Measurements from ENCODE around the gene ULBP3.
A peak's percentile ranks its signal among the peaks of the same experiment; 100 is the strongest.
"Not testable (repeated sequence)": the region's sequence is repeated elsewhere in the genome, so short reads cannot be mapped to it uniquely, and the experiment has no call there.

Gene ULBP3

DNA sequence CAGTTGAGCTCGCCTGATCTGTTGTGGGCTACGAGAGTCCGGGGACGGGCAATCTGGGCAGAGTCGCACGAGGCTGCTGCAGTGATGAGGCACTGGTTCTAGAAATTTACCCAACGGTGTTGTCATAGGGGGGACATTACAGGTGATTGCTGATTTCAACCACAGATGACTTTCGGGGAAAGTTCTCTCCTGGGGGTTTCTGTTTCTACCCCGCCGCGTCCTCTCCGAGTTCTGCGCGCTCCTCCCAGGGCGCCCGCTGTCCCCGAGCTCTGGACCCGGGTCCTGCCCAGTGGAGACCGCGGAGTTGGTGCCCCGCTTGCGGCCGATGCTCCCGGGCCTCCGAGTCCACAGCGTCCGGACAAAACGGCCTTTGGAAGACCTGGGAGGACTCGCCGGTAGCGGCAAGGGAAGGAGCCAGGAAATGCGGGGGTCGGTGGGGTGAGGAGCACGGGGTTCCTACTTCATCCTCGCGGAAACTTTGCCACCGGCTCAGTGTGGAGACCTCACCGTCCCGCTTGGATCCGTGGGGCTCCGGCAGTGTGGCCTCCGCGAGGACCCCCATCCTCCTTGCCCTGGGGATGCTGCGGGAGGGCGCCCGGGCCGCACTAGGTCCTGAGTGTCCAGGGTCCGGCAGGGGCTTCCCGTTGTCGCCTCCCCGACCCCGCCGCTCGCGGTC is 31.3 kb downstream of the ULBP3 start:
- DNase-seq = no peak

DNA sequence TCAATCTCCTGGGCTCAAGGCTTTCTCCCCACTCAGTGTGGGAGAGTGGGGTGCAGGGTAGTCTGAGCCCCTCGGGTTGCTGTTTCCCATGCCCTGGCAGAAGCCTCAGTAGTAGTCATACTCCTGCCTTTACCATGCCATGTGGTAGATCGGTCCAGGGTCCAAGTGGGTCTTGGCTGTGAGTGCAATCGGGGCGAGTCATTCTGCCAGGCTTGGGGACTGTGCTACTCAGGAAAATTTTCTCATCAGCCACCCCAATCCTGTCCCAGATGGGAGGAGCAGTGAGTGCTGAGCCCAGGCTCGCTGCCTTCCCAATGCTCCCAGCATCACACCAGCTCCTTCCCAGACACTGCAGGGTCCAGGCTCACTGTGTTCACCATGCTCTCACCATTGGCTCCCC is 32.8 kb downstream of the ULBP3 start:
- no peak for DNase-seq

DNA sequence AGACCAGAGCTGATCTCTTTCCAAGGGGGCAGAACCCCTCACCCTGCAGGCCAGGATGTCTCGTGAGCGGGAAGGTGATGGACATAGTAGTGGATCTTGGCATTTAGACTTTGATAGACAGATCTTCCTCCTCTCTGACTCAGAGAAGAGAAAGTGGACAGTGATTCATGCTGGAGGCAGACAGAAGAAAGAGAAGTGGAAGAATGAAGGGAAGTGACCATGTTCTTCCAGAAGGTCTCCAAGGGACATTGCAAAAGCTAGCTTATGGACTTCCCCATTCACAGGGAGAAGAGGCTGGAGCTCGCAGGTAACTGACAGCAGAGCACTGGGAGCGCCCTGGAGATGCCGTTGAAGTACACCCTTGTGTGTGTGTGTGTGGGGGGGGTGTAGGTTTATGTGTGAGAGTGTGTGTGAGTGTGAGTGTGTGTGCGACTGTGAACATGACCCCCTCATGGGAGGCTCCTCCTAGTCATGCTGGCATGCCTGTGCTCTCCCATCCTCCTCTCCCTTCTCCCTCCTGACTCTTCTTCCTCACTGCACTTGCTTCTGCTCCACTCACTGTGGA is 35.6 kb downstream of the ULBP3 start:
- no peak for DNase-seq

DNA sequence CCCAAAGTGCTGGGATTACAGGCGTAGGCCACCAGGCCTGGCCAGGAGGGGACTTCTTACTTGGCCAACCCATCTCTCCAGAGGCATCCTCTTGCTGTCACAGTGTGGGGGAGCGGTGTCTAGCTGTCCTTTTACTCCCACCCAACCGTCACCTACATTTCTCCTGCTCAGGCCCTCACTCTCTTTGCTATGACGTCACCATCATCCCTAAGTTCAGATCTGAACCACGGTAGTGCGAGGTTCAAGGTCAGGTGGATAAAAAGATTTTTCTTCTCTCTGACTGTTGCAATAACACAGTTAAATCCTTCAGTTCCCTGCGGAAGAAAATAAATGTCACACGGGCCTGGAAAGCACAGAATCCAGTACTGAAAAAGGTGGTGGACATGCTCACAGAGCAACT is 36.3 kb downstream of the ULBP3 start:
- no peak for DNase-seq

DNA sequence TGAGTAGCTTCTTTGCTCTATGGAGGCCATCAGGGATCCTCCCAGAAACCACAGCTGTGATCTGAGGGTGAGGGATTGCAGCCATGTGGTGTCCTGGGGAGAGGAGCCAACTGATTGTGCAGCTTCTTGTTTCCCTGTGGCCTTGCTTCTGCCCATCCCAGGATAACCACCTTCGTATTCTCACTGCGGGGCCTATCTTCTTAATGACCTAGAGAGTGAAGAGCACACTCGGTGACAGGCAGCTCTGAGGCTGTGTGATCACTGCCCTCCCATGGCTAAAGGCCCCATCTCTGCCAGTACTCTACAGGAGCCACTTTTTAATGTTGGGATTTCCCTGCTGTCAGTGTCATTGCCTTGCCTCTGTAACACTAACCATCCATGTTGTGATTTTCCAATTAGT is 38.3 kb downstream of the ULBP3 start:
- no peak for DNase-seq

GRCh38 chr6:150029749-150030148 is 39.2 kb downstream of the ULBP3 start:
- no peak for DNase-seq

DNA sequence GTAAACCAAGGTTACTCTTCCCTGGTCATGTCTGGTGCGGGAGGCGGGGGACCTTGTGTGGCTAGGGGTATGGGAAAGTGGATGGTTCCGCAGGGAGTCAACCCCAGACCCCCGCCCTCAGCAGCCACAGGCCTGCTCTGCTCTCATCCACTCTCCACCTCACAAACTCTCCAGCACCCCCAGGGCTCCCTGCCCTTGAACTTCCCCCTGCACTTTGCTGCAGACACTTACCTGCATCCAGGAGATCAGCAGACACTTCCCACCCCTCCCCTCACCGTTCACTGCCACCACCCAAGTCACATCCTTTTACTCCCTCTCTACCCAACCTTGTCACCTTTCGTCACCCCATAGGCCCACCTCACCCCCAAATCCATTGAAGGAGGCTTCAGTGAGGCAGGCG is 39.6 kb downstream of the ULBP3 start:
- DNase-seq = no peak

GRCh38 chr6:150028799-150029198 is 40.1 kb downstream of the ULBP3 start:
- DNase-seq = no peak

- no peak for DNase-seq
Measured at GRCh38 chr6:150027806-150028565, 40.9 kb downstream of the ULBP3 start.

DNA sequence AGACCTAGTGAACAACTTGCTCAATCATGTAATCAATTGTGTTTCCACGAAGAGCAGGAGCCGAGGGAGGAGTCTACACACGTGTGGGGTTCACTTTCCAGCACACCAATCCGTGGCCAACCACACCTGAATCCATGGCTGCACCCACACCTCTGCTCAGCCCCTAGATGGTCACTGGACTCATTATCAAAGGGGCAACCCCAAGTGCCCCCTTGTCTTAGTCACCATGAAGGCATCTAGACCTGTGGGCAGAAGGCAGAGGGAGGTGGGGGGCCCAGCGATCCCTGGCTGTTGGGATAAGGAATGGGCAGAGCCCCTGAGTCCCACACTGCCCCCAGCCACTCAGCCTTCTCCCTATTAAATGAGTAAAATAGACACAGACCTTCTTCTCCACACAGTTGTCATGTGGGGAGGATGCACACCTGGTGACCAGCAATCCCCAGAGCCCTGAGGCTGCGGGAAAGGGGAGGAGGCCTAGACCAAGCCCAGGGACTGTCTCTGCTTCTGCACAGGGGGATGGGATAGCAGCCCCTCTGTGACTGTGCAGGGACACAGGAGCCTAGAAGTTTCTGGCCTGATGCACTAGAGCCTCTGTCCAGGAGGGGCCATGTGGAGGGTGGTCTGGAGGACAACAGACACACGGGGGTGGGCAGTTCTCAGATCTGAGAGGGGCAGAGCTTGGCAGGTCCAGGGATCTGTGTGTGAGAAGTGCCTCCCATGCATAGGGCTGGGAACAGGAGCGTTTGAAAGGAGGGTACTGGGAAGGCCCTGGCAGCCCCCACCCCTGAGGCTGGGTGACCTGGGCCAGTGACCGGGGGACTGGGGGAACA is 41.7 kb downstream of the ULBP3 start:
- DNase-seq = no peak

GRCh38 chr6:150025201-150025917 is 43.6 kb downstream of the ULBP3 start, which contains the start of gene RAET1L:
Gene RAET1L (minus strand): TSS chr6:150025532. CDS start chr6:150025471, 61 bp downstream.
- DNase-seq = no peak

DNA sequence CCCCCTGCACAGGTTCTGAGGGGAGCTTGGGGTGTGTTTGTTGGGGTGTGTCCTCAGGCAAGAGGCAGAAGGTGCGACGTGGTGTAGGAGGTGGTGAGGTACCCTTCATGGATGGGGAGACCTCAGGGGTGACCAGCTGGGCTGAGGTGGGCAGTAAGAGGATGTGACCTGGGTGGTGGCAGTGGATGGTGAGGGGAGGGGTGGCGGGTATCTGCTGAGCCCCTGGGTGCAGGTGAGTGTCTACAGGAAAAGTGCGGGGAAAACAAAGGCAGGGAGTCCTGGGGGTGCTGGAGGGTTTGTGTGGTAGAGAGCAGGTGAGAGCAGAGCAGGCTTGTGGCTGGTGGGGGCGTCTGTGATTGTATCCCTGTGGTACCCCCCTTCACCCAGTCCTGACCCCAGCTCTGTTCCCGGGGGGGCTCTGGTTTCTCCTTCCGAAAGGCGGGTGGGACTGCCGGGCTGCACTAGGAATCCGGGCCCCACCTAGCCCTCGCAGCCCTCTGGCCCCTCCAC is 44.2 kb downstream of the ULBP3 start:
- DNase-seq = no peak

DNA sequence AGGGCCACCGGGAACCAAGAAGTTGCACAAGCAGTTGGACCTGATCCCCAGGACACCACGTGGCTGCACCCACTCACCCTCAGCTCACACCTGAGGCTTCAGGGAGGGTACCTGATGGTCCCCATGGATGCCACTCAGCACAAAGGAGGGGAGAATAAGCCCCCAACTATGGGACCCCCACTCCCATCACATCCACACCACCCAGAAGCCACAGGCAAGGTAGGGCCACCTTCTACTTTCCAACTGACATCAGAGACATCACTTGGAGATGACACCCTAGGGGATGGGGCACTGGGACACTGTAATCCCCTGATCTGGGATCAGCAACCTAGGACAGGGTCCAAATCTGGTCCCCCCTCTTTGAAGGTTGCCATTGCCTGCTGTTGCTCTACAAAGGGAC is 44.9 kb downstream of the ULBP3 start:
- DNase-seq = not testable (repeated sequence)

DNA sequence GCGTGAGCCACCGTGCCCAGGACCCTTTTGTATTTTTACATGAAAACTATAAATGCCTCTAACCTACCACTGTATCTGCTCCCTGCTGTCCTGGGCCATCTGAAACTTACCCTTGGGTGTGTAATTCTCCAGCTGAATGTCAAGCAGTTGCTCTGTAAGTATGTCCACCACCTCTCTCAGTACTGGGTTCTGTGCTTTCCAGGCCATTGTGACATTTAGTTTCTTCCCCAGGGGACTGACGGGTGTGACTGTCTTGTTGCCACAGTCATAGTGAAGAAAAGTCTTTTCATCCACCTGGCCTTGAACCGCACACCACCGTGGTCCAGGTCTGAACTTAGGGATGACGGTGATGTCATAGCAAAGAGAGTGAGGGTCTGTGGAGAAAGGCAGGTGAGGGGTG is 47.1 kb downstream of the ULBP3 start:
- DNase-seq = not testable (repeated sequence)

- DNase-seq = no peak
Measured at GRCh38 chr6:150018846-150019580, 49.9 kb downstream of the ULBP3 start.

- DNase-seq = not testable (repeated sequence)
Measured at GRCh38 chr6:150017186-150017521, 51.8 kb downstream of the ULBP3 start.

- DNase-seq = peak; percentile 79
Measured at GRCh38 chr6:150016324-150017185, 52.4 kb downstream of the ULBP3 start.

GRCh38 chr6:150015281-150016001 is 53.5 kb downstream of the ULBP3 start:
- DNase-seq = not testable (repeated sequence)

- not testable (repeated sequence) for DNase-seq
Measured at GRCh38 chr6:150014623-150015280, 54.2 kb downstream of the ULBP3 start.

All from DMS79 treated with DMSO at 0.1 percent for 48 hours (cell line).